Measurements from ENCODE around the gene DTX3L.
"Not testable (repeated sequence)": the region's sequence is repeated elsewhere in the genome, so short reads cannot be mapped to it uniquely, and the experiment has no call there.

DTX3L gene

DNA sequence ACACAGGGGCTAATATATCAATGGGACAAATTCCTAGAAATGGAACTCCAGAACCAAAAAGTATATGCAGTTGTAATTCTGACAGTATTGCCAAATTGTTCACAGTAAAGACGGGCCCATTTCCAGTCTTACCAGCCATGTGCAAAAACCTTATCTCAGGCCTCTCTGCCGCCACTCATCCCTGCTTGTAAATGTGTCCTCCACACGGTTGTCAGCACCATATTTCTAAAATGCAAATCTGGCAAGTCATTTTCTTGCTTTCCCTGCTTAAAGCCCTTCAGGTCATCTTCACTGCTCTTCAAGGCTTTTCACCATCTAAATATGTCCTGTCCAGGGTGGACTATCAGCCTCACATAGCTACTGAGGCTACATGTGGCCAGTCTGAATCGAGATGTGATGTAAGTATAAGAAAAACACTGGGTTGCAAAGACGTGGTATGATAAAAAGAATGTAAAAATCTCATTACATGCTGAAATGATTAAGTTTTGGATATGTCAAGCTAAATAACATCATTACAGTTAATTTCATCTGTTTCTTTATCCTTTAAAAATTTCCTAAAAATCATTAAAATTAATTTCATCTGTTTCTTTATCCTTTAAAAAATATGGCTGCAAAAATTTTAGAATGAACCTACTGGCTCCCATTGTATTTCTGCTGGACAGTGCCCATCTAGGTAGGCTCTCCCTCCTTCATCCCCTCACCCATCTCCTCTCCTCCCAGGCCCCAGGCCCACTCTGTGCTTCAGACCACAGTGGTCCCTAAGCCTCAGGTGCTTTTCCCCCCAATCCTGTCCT, 1.0 kb upstream of the DTX3L start:
- no peak for DNase-seq (ENCODE audit: low read depth in 2 of 2)

DNA sequence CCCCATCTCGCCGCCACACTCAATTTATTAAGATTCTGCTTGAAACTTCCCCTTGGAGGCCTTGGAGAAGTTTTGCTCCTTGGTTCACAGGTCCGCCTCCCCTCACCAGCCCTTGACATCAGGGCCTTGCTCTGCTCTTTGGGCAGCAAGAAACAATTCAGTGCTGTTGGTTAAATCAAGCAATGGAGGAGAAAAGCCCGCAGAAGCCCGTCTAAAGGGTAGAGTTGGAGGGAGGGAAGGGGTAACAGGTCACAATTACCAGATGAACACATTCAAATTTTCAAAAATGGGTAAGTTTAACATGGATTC, 467 bp upstream of the DTX3L start:
- no peak for DNase-seq (ENCODE audit: low read depth in 2 of 2)

DNA sequence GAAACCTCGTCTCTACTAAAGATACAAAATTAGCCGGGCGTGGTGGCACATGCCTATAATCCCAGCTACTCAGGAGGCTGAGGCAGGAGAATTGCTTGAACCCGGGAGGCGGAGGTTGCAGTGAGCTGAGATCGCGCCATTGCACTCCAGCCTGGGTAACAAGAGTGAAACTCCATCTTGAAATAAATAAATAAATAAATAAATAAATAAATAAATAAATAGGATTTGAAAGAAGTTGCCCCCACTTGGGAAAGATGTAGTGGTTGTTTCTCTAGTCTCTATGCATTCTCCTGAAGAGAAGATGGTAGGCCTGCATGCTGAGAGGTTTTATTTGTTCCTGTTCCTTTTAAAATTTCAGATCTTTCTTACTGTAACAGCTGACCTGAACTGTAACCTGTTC, 4.0 kb downstream of the DTX3L start:
- not testable (repeated sequence) for DNase-seq (ENCODE audit: low read depth in 2 of 2)

DNA sequence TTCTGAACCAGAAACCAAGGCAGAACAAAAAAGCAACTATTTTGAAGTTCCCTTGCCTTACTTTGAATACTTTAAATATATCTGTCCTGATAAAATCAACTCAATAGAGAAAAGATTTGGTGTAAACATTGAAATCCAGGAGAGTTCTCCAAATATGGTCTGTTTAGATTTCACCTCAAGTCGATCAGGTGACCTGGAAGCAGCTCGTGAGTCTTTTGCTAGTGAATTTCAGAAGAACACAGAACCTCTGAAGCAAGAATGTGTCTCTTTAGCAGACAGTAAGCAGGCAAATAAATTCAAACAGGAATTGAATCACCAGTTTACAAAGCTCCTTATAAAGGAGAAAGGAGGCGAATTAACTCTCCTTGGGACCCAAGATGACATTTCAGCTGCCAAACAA, 4.6 kb downstream of the DTX3L start:
- no peak for DNase-seq (ENCODE audit: low read depth in 2 of 2)

DNA sequence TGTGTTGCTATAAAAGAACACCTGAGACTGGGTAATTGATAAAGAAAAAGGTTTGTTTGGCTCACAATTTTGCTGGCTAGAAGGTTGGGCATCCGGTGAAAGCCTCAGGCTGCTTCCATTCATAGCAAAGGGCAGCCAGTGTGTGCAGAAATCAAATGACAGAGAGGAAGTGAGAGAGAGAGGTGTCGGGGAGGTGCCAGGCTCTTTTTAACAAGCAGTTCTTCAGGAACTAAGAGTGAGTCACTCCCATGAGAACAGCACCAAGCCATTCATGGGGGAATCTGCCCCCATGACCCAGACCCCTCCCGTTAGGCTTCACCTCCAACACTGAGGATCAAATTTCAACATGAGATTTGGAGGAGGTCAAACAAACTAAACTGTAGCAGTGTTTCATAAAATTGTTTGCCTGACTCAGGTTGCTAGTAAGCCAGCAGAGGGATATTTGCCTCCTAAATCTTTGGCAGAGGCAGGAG, 8.8 kb downstream of the DTX3L start:
- DNase-seq (ENCODE audit: low read depth in 2 of 2), result peak in 1 of 2 donors; percentile 21

DNA sequence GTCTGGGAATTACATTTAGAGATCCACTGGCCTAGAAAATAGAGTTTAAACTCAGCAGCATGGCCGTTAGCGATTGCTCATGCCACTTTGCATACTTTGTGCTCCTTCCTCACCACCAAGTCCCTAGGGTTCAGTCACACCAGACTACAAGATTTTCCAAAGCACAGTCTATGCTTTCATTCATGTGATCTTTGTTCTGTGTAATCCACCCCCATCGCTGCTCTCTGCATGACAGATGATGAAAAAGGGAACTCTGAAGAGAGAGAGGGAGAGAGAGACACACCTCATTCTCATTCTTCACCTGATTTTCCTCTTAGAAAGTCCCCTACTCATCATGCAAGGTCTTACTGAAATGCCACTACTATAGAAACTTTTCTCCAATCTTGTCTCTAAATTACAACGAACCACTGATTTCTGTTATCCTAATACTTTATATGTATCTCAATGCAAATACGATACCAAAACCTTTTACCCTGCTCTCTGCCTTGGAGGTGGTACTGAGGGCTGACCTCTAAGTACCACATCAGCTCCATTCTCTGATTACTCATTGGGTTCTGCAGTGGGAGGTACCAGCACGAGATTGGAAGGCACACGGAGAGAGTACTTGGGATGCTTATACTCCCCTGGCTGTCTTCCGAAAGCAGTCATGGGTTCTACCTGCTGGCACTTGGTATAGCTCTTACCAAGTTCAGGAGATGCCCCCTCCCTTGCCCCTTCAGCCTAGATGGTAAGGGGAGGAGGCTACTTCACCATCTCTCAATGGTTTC, 12.2 kb downstream of the DTX3L start:
- DNase-seq (ENCODE audit: low read depth in 2 of 2), result no peak

DNA sequence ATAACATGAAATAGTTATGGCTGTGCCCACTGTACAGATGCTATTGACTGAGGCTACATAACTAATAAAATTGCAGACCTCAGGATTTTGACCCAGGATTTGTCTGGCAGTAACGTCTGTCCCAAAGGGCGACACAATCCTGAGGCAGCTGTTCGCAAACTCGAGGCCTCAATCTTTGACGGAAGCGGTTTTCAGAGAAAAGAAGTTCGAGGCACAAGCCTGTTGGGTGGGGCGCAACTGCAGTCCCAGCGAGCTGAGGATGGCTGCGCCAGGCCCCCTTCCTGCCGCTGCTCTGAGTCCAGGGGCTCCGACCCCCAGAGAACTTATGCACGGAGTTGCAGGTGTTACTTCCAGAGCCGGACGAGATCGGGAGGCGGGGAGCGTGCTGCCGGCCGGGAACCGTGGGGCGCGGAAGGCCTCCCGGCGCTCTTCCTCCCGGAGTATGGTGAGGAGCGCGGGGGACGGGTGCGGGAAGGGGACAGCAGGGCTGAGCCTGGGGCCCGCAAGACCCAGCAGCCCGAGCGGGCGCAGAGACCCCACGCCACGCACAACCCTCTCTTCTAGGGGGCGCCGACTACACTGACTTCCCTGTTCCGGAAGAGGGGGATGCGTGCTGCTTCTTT, 13.4 kb downstream of the DTX3L start, which contains the start of gene PARP15:
TSS of gene PARP15 (plus strand) at position 242 of the 623 bp plus-strand sequence. CDS start at position 260, 18 bp downstream.
- DNase-seq (ENCODE audit: low read depth in 2 of 2), result no peak

DNA sequence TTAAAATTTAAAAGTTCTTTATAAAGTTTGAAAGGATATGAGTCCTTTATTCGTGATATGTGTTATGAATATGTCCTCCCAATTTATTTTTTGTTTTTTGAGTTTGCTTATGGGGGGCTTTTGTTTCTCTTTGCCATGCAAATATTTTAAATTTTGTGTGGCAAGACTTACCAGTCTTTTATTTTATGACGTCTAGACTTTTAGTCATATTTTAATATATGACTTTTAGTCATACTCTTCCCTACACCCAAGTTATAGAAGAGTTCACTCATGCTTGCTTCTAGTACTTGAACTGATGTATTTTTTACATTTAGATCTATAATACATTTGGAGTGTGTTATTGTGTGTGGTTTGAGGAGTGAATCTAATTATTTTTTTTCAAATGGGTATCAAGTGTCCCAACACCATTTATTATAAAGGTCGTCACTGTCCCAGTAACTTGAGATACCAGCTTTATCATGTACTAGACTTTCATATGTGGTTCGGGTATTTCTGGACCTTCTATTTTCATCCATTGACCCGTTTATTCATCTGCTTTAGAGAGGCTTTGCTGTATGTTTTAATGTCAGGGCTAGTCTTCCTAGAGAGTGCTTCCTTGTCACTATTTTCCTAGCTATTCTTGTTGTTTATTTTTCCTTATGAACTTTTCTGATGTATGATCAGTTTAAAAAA, 14.1 kb downstream of the DTX3L start:
- DNase-seq (ENCODE audit: low read depth in 2 of 2), result no peak

DNA sequence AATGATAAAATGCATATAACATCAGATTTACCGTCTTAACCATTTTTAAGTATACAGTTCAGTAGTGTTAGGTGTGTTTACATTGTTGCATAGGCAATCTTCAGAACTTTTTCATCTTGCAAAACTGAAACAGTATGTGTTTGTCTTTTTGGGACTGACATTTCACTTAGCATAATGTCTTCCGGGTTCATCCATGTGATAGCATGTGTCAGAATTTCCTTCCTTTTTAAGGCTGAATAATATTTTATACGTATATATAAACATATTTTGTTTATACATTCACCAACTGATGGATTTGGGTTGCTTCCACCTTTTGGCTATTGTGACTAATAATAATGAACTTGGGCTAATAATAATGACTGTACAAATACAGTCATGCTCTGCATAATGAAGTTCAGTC, 16.3 kb downstream of the DTX3L start:
- DNase-seq (ENCODE audit: low read depth in 2 of 2), result no peak

DNA sequence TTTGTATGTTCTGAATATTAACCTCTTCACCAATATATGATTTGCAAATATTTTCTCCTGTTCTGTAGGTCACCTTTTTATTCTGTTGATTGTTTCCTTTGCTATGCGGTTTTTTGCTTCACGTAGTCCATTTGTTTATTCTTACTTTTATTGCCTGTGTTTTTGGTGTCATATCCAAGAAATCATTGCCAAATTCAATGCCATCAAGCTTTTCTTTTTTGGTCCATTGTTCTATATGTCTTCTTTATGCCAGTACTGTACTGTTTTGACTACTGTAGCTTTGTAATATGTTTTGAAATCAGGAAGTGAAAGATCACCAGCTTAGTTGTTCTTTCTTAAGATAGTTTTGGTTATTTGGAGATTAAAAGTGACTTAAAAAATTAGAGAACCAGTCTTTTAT, 17.5 kb downstream of the DTX3L start:
- DNase-seq (ENCODE audit: low read depth in 2 of 2), result no peak

DNA sequence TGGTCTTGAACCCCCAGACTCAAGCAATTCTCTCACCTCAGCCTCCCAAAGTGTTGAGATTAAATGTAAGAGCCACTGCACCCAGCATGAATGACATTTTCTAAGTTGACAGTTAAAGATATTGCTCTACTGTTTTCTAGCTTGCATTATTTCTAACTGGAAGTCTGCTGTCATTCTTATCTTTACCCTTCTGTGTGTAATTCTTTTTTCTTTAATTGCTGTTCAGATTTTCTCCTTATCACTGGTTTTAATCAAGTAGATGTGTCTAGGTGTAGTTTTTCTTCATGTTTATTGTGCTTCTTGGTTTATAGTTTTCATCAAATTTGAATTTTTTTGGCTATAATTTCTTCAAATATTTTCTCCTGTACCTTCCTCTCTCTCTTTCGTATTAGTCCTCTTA, 18.3 kb downstream of the DTX3L start:
- no peak for DNase-seq (ENCODE audit: low read depth in 2 of 2)

DNA sequence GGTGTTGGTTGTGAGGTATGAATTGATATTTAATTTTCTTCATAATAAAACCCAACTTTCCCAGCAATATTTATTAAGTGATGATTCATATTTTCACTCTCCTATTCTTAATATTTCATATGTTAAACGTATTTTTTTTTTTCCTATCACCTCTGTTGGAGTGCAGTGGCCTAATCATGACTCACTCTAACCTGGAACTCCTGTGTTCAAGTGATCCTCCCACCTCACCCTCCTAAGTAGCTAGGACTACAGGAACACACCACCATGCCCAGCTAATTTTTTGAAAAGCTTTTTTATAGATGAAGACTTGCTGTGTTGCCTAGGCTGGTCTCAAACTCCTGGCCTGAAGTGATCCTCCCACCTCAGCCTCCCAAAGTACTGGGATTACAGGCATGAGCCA, 22.0 kb downstream of the DTX3L start:
- no peak for DNase-seq (ENCODE audit: low read depth in 2 of 2)

DNA sequence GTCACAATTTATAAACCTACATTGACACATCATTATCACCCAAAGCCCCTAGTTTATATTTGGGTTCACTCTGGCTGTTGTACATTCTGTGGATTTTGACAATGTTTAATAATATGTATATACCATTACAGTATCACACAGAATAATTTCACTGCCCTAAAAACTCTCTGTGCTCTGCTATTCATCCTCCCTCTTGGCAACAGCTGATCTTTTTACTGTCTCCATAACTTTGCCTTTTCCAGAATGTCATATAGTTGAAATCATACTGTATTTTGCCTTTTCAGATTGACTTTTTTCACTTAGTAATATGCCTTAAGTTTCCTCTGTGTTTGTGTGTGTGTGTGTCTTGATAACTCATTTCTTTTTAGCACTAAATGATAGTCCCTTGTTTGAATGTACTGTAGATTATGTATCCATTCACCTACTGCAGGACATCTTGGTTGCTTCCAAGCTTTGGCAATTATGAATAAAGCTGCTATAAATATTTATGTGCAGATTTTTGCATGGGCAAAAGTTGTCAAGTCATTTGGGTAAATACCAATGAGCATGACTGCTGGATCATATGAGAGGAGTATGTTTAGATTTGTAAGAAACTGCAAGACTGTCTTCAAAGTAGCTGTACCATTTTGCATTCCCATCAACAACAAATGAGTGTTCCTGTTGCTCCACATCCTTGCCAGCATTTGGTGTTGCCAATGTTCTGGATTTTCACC, 22.8 kb downstream of the DTX3L start:
- no peak for DNase-seq (ENCODE audit: low read depth in 2 of 2)

DNA sequence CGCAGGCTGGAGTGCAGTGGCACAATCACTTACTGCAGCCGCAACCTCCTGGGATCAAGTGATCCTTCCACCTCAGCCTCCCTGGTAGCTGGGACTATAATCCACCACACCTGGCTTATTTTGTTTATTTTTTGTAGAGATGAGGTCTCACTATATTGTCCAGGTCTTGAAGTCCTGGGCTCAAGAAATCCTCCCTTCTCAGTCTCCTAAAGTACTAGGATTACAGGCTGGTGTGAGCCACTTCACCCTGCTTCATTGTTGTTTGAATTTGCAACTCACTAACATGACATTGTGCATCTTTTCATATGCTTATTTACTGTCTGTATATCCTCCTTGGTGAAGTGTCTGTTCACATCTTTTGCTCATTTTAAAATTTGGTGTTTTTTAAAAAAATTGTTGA, 23.4 kb downstream of the DTX3L start:
- DNase-seq (ENCODE audit: low read depth in 2 of 2), result no peak

DNA sequence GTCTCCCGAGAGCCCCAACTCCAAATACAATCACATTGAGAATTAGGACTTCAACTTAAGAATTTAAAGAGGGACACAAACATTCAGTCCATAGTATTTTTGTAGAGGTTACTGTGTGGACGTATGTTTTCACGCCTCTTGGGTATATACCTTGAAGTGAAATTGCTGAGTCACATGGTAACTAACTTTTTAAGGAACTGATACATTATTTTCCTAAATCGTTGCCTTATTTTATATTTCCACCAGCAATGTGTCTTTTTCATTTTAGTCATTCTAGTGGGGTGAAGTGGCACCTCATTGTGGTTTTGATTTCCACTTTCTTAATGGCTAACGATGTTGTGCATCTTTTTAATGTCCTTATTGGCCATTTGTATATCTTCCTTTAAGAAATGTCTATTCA, 25.2 kb downstream of the DTX3L start:
- DNase-seq (ENCODE audit: low read depth in 2 of 2), result no peak

DNA sequence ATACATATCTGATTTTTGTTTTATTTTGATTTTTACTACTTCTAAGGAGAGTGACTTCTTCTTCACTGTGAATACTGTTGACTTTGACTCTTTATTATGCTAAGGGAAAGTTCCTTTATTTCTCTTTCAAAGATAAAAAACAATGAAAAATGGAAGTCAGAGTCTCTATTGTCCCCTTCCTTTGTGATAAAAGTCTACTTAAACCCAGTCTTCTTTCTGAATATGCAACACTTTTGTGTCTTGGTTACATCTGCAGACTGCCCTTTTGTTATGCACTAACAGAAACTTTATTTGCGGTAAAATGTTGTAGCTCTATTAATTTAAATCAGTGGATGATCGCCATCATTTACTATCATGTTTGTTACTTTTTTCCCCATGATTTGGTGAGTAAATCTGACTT, 26.5 kb downstream of the DTX3L start:
- no peak for DNase-seq (ENCODE audit: low read depth in 2 of 2)

DNA sequence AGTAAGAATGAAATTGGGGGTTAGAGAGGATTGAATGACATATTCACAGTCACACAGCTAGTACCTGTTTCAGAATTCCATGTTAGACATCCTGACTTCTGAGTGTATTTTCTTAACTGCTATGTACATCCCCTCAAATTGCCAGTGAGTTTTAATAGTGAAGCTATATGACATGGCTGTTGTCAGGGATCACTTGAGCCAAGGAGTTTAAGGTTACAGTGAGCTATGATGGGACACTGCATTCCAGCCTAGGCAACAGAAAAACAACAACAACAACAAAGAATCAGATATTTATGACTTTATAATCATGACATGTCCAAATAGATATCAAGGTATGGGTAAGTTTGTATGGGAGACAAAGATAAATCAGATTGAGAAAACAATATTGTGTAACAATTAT, 29.9 kb downstream of the DTX3L start:
- DNase-seq (ENCODE audit: low read depth in 2 of 2), result no peak

DNA sequence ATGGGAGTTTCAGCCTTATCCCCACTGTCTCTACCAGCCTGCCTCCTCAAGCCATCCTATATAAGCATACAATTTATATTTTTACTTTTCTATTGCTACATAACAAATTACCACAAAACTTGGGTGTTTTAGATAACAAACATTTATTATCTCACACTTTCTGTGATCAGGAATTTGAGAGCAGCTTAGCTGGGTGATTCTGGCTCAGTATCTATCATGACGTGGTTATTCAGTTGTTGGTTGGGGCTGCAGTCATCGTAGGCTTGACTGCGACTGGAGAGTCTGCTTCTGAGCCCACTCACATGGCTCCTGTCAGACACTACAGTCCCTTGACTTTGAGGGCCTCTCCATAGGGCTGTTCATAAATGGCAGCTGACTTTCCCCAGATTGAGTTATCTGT, 34.0 kb downstream of the DTX3L start:
- DNase-seq (ENCODE audit: low read depth in 2 of 2), result no peak

DNA sequence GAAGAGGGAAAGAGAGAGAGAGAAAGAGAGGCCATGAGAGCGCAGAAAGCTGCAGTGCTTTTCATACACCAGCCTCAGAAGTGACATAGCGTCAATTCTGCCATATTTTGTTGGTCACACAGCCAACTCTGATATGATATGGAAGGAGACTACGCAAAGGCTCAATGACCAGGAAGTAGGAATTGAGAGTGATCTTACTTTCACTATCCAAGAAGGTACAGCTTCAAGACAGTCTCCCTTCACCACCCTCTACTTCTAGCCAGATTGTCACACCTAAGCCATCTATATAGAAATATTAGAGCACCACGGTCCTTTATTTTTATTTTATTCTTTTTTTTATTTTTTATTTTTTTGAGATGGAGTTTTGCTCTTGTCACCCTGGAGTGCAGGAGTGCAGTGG, 34.4 kb downstream of the DTX3L start:
- no peak for DNase-seq (ENCODE audit: low read depth in 2 of 2)

DNA sequence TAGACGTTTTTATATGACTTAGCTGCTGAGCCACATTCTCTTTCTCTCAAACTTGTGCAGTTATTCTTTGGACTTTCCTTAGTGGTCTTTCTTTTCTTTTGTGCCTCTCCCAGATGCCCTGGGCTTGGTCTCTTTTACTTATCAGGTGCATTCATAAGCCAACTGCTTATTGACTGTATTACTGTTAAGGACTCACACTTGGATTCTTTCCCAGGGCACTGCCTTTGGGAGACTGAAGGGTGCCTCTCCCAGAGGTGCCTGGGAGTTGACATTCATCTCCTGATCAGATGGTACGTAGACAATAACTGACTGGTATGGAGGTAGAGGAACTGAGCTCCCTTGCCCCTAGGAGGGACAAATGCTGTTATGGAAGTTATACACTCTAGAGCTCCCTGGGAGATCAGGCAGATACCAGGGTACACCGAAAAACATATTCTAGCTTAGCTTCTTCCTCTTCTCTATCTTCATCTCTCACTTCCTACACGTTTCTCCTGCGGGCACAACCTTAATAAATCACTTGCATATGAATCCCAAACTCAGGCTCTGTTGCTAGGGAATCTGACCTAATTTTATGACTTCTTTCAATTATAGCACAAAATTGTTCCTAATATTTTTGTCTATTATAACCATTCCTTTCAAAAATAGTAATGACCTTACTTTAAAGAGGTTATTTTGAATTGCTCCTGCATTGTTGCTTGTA, 38.0 kb downstream of the DTX3L start:
- DNase-seq (ENCODE audit: low read depth in 2 of 2), result no peak

DNA sequence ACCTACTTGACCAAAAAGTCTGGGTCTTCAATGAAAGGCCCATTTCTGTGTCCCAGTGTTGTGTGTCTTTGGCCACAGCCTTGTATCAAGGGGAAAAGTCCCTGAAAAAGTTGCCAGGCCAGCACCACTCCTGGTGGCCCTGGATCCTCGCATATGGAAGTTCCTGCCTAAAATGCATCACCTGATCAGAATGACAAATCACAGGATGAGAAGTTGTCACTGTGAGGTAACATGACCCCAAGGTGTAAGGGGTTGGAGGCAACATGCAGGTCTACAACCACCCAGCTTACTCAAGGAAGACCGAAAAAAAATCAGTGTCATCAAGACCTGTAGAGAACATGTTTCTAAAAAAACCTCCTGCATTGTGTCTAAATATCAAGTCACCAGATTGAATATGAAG, 38.9 kb downstream of the DTX3L start:
- no peak for DNase-seq (ENCODE audit: low read depth in 2 of 2)

All from stimulated activated CD4-positive, alpha-beta T cell treated with anti-CD3 and anti-CD28 coated beads, Interleukin-1b, Interleukin-23, amount 100 ng/mL, for 4 hours (primary cell).